Left lung (tissue), 10 donors: Measurements from ENCODE around the gene SERHL2. TPM values are rescaled to one million over a fixed set of nuclear protein-coding genes. Genes with fewer than 3 reads are reported as not detected.
A peak's percentile ranks its signal among the peaks of the same experiment; 100 is the strongest.
"Not testable (repeated sequence)": the region's sequence is repeated elsewhere in the genome, so short reads cannot be mapped to it uniquely, and the experiment has no call there.

Experiments
- ATAC-seq: fragments of 200-7000 bp; cut with Tn5 transposase; one replicate; pipeline ENCODE4 v1.9.1; 2020; ENCODE audit warnings: moderate library complexity
- DNase-seq, 4 donors: peaks; one replicate each; pipeline ENCODE4 v3.0.0-alpha.2; 2013 to 2020
- H3K27ac ChIP-seq, 2 donors: fragments of 200-600 bp; sonication (generic) in 1 of 2; one replicate each; pipeline versions ENCODE4 v1.5.0 to v1.8.0; 2020 to 2021
- H3K27me3 ChIP-seq, 2 donors: fragments of 200-600 bp; sonication (generic) in 1 of 2; one replicate each; pipeline versions ENCODE4 v1.5.0 to v1.8.0; 2020 to 2021
- H3K36me3 ChIP-seq, 2 donors: fragments of 200-600 bp; sonication (generic) in 1 of 2; one replicate each; pipeline versions ENCODE4 v1.5.0 to v1.8.0; 2020 to 2021
- H3K4me1 ChIP-seq, 2 donors: fragments of 200-600 bp; one replicate each; pipeline ENCODE4 v1.8.0; 2021
- H3K4me3 ChIP-seq, 2 donors: fragments of 200-600 bp; sonication (generic) in 1 of 2; one replicate each; pipeline versions ENCODE4 v1.5.0 to v1.8.0; 2020 to 2021; ENCODE audit warnings: mild to moderate bottlenecking in 1 of 2
- H3K9me3 ChIP-seq, 2 donors: fragments of 200-600 bp; sonication (generic) in 1 of 2; one replicate each; pipeline versions ENCODE4 v1.5.0 to v1.8.0; 2020 to 2021
- intact Hi-C, 2 donors: fragments of 100-400 bp; cut with DNase I; formaldehyde crosslinking; loops; one replicate each; pipeline versions ENCODE4 v1.11.2 to v1.14.2; 2022
- polyA plus RNA-seq, 6 donors: library from polyadenylated mRNA; unstranded; fragments of 120-200 nt; gene quantifications; one replicate each; pipeline ENCODE4 v1.2.1, GENCODE V29; 2013; ENCODE audit not compliant: insufficient read length in 6 of 6
- total RNA-seq, 2 donors: library from RNA; stranded (reverse); fragmentation: NEBNext Ultra II Directional; extraction: Animal tissue kit (Norgen Biotek cat#: 25700); gene quantifications; one replicate each; pipeline ENCODE4 v1.2.1, GENCODE V29; 2021
- TF ChIP-seq, protein P1 (sequence below), 2 donors: fragments of 200-600 bp; sonication (generic) in 1 of 2; IDR thresholded peaks; one replicate each; pipeline versions ENCODE4 v1.5.0 to v1.8.0; 2021; ENCODE audit warnings: antibody characterized with exemption in 2 of 2
- donor health status: DM: no; HTN: yes; CAD: no.
- donor health status: DM: no; HTN: no; CAD: no.

The SERHL2 gene
- total and polyA plus RNA-seq, 8 donors, result 2.1 to 10.2 (median 8.9) TPM

DNA sequence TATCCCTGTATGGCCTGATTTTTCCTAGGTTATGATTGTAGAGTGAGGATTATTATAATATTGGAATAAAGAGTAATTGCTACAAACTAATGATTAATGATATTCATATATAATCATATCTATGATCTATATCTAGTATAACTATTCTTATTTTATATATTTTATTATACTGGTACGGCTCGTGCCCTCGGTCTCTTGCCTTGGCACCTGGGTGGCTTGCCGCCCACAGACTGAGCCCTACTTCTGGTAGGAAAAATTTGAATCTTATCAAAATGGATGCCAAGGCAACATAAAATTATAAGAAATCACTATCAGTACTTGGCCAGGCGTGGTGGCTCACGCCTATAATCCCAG lies 1.5 kb upstream of the SERHL2 start:
- DNase-seq, H3K9me3 ChIP-seq, ATAC-seq, intact Hi-C loops, H3K27ac ChIP-seq, H3K36me3 ChIP-seq, H3K4me3 ChIP-seq: not testable (repeated sequence)
- peaks cover 0 to 25% of the 10 kb centered on the region in 2 donors for H3K27me3 ChIP-seq
- TF ChIP-seq, protein P1, sequence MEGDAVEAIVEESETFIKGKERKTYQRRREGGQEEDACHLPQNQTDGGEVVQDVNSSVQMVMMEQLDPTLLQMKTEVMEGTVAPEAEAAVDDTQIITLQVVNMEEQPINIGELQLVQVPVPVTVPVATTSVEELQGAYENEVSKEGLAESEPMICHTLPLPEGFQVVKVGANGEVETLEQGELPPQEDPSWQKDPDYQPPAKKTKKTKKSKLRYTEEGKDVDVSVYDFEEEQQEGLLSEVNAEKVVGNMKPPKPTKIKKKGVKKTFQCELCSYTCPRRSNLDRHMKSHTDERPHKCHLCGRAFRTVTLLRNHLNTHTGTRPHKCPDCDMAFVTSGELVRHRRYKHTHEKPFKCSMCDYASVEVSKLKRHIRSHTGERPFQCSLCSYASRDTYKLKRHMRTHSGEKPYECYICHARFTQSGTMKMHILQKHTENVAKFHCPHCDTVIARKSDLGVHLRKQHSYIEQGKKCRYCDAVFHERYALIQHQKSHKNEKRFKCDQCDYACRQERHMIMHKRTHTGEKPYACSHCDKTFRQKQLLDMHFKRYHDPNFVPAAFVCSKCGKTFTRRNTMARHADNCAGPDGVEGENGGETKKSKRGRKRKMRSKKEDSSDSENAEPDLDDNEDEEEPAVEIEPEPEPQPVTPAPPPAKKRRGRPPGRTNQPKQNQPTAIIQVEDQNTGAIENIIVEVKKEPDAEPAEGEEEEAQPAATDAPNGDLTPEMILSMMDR (IDR thresholded peaks at IDR 0.05), result peak in 1 of 2 donors; percentile 15
- H3K4me1 ChIP-seq, result peaks cover 3 to 11% of the 10 kb centered on the region in 2 donors

DNA sequence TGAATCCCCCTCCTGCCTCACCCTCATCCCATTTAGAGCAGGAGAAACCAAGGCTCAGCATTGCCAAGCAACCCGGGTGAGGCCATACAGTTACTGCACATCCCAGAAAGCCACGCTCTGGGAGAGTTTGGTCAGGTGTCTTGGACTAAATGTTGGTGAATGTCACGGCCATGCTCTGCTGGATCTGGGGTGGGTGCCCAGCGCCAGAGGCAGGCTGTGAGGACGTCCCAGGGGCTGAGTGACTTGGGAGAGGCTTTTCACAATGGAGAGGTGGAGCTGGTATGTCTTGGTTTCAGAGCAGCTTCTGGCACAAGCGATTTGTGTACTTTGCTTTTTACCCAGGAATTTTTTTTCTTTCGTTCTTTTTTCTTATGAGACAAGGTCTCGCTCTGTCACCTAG lies 6.6 kb downstream of the SERHL2 start:
- TF ChIP-seq, protein P1 (IDR thresholded peaks at IDR 0.05), result no peak
- no peaks in the 10 kb centered on the region for H3K4me1 ChIP-seq
- H3K27me3 ChIP-seq, result no peaks in the 10 kb centered on the region
- no peak overlapping the region for H3K4me3 ChIP-seq
- no peaks in the 10 kb centered on the region for H3K36me3 ChIP-seq
- ATAC-seq (no peak), DNase-seq (no peak)
- no peaks in the 10 kb centered on the region for H3K9me3 ChIP-seq
- intact Hi-C loops, result no loop called here
- no peak overlapping the region for H3K27ac ChIP-seq

DNA sequence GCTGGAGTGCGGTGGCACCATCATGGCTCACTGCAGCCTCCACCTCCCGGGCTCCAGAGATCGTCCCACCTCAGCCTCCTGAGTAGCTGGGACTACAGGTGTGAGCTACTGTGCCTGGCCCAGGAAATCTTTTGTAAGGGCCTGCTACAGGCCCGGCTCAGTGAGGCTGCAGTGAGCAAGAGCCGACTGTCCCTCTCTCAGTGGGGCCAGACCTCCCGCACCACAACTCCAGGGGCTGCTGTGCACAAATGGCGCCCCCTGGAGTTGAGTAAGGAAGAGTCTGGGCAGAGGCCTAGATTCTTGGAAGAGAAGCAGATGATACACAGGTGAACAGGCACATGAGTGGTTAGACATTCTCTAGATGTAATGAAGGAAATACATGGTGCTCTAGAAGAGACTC lies 7.0 kb downstream of the SERHL2 start:
- Histone ChIP-seq H3K4me3 (no peak overlapping the region), H3K27me3 (no peaks in the 10 kb centered on the region), H3K27ac (no peak overlapping the region), H3K4me1 (no peaks in the 10 kb centered on the region), H3K9me3 (no peaks in the 10 kb centered on the region), H3K36me3 (no peaks in the 10 kb centered on the region)
- intact Hi-C loops, result no loop called here
- no peak for DNase-seq
- TF ChIP-seq, protein P1 (IDR thresholded peaks at IDR 0.05), result no peak
- peak; percentile 41 for ATAC-seq

DNA sequence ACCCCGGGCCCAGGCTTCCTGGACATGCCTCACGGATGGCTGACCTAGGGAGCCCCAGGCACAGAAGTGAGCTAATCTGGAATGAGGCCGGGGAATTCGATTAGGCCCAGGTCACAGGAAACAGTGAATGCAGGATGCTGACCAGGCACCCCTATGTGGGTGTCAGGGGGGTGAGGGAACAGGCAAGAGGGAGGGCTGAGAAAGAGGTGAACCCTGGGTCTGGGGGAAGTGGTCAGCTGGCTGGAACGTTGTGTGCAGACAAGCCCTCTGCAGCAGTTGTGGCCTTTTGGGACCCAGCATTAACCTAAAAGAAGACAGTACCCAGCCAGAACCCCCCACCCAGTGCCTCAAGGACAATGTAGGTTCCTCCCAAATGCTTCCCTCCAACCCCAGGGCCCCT lies 8.1 kb downstream of the SERHL2 start:
- no peaks in the 10 kb centered on the region for H3K36me3 ChIP-seq
- intact Hi-C loops, result no loop called here
- ATAC-seq (no peak), DNase-seq (no peak)
- TF ChIP-seq, protein P1 (IDR thresholded peaks at IDR 0.05), result no peak
- H3K9me3 ChIP-seq, result no peaks in the 10 kb centered on the region
- H3K27ac ChIP-seq, result no peak overlapping the region
- H3K4me1 ChIP-seq, result no peaks in the 10 kb centered on the region
- H3K27me3 ChIP-seq, result no peaks in the 10 kb centered on the region
- H3K4me3 ChIP-seq, result no peak overlapping the region

DNA sequence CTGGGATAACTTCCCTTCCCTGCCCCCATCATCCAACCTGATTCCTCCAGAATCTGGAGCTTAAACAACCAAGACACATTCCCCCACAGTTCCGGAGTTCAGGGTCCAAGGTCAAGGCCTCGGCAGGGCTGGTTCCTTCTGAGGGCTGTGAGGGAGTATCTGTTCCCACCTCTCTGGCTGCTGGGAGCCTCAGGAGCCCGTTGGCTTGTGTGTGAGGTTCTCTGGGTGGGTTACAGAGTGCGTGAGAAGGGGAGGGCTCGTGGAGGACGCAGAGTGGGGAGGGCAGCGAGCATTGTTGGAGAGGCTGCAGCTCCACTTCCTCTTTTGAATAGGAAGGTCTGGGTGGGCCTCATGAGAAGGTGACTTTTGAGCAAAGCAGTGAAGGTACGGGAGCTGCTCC lies 8.5 kb downstream of the SERHL2 start:
- DNase-seq, result no peak
- no peak overlapping the region for H3K27ac ChIP-seq

More for the DNA sequence above, 8.5 kb downstream of the SERHL2 start:
- no peaks in the 10 kb centered on the region for H3K4me1 ChIP-seq
- H3K9me3 ChIP-seq, result no peaks in the 10 kb centered on the region
- intact Hi-C loops, result no loop called here
- no peaks in the 10 kb centered on the region for H3K36me3 ChIP-seq
- no peak overlapping the region for H3K4me3 ChIP-seq
- no peak for ATAC-seq
- TF ChIP-seq, protein P1 (IDR thresholded peaks at IDR 0.05), result no peak
- no peaks in the 10 kb centered on the region for H3K27me3 ChIP-seq
